ENCODE data around the gene CTIF.

DNA sequence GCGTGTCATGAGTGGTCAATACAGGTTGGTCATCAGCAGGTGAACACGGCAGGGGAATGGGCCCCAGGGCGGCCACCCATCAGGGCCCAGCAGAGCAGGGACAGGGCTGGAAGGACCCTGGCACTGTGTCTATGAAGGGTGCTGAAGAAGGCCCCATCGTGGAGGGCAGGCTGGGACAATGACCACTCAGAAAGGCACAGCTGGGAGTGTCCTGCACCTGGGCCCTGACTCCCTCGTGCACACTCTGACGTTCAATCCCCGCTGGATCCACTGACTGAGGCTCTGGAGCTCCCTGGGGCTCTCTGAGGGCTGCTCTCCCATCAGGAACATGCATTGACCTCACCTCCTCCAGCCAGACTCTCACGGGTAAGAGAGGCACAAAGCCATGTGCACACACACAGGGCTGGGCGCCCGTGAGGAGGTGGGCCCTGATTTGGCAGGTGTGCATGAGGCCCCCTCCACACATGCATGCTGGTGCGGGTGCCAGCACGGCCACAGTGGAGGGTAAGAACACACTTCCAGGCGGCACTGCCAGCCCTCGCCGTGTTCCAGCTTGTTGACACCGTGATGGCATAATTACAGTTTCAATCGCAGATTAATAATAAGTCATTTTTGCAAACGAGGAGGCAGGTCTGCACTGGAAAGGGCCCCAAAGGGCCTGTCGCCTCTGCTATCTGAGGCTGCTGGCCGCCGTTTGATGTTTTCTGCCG lies 353.5 kb downstream of the CTIF start:
- TF ChIP-seq ZBTB7A (IDR thresholded peaks at IDR 0.05; ENCODE audit: low read depth), result no peak
- no peak for TF ChIP-seq CEBPB (IDR thresholded peaks at IDR 0.05)
- TF ChIP-seq YY1 (IDR thresholded peaks at IDR 0.05; ENCODE audit: low read depth), result no peak
